Right lobe of liver (tissue), 4 donors: ENCODE measurements around the gene ADPRHL1.

Source experiments
- POLR2A ChIP-seq: fragments of 450-650 bp; IDR thresholded peaks from one replicate; pipeline ENCODE4 v1.6.1; 2017; ENCODE audit warnings: antibody characterized with exemption, mild to moderate bottlenecking
- TF ChIP-seq, protein P1 (sequence below), 4 donors: fragments of 200-600 bp in 3 of 4; fragments of 450-650 bp in 1 of 4; IDR thresholded peaks; one replicate each; pipeline versions ENCODE4 v1.5.1 to v1.8.0; 2016 to 2022; ENCODE audit warnings: antibody characterized with exemption in 4 of 4, mild to moderate bottlenecking in 2 of 4
- donor health status: DM: no; HTN: no; CAD: no.
- donor health status: DM: no; HTN: no; CAD: no.
- donor health status: DM: no; HTN: yes; CAD: no.

- TF ChIP-seq, protein P1, sequence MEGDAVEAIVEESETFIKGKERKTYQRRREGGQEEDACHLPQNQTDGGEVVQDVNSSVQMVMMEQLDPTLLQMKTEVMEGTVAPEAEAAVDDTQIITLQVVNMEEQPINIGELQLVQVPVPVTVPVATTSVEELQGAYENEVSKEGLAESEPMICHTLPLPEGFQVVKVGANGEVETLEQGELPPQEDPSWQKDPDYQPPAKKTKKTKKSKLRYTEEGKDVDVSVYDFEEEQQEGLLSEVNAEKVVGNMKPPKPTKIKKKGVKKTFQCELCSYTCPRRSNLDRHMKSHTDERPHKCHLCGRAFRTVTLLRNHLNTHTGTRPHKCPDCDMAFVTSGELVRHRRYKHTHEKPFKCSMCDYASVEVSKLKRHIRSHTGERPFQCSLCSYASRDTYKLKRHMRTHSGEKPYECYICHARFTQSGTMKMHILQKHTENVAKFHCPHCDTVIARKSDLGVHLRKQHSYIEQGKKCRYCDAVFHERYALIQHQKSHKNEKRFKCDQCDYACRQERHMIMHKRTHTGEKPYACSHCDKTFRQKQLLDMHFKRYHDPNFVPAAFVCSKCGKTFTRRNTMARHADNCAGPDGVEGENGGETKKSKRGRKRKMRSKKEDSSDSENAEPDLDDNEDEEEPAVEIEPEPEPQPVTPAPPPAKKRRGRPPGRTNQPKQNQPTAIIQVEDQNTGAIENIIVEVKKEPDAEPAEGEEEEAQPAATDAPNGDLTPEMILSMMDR (IDR thresholded peaks at IDR 0.05): no peak
- TF ChIP-seq POLR2A: no peak
These were observed 37.5 kb downstream of the ADPRHL1 start for GRCh38 chr13:113415825-113416224.
